HepG2 (cell line): ENCODE results near the gene GPR162. TPM values are rescaled to one million over a fixed set of nuclear protein-coding genes. Genes with fewer than 3 reads are reported as not detected.

Experiments
- ATAC-seq: fragments of 200-7000 bp; cut with Tn5 transposase; 3 replicates; pipeline ENCODE4 v1.9.1; 2020; ENCODE audit warnings: mild to moderate bottlenecking, moderate library complexity
- BruUV-seq: library from RNA; stranded (reverse); fragments of 400-500 nt; replicated peaks from 2 replicates; lab custom pipeline; 2021; lab: Mats Ljungman, UMichigan
- CTCF ChIA-PET: fragments of 300-600 bp; formaldehyde crosslinking; extraction: SDS; loops from one replicate; lab custom pipeline; 2021; ENCODE audit warnings: low total read pairs, inconsistent platforms, low intra/inter-chr PET ratio; lab: Yijun Ruan, JAX
- POLR2A ChIA-PET: fragments of 350-600 bp; sonication (Branson Sonifier 250); formaldehyde crosslinking; loops from one replicate; lab custom pipeline; 2020; ENCODE audit warnings: antibody characterized with exemption, inconsistent platforms; lab: Yijun Ruan, JAX
- DNase-seq: peaks from one replicate; pipeline ENCODE4 v3.0.0-alpha.2; 2015; ENCODE audit warnings: low spot score
- FAIRE-seq: peaks from 3 replicates; lab custom pipeline; 2011; peaks lifted over from hg19 to GRCh38; lab: Jason Lieb, UNC
- H2AFZ ChIP-seq: one replicate; pipeline ENCODE4 v1.6.1; 2011; ENCODE audit warnings: low read length, inconsistent platforms
- H3K27ac ChIP-seq: fragments of 300-600 bp; 3 replicates; pipeline ENCODE4 v1.8.0; 2011; ENCODE audit warnings: mixed run types, mild to moderate bottlenecking, mixed read lengths, low read length, inconsistent platforms; ENCODE audit not compliant: insufficient read depth; ENCODE audit errors: extremely low read length
- H3K27me3 ChIP-seq, 2 experiments: fragments of 200-600 bp in 1 of 2; 2 replicates in 1 of 2; 3 replicates in 1 of 2; pipeline versions ENCODE4 v1.6.0 to v1.8.0; 2011; ENCODE audit warnings: low read length in 2 of 2, mild to moderate bottlenecking in 2 of 2, moderate library complexity in 2 of 2, inconsistent platforms in 1 of 2; ENCODE audit not compliant: insufficient read depth in 2 of 2, control insufficient read depth in 1 of 2
- H3K36me3 ChIP-seq, 2 experiments: fragments of 200-600 bp in 1 of 2; replicated peaks in 1 of 2; 2 replicates in 1 of 2; 3 replicates in 1 of 2; pipeline versions ENCODE4 v1.5.1 to v1.8.0; 2011; ENCODE audit warnings: low read length in 2 of 2, inconsistent platforms in 1 of 2; ENCODE audit not compliant: insufficient read depth in 2 of 2, control insufficient read depth in 1 of 2
- H3K4me1 ChIP-seq: 2 replicates; pipeline ENCODE4 v1.5.1; 2012; ENCODE audit warnings: low read length, inconsistent platforms; ENCODE audit not compliant: insufficient read depth
- H3K4me2 ChIP-seq: 2 replicates; pipeline ENCODE4 v1.6.0; 2011; ENCODE audit warnings: low read depth, low read length, inconsistent platforms
- H3K4me3 ChIP-seq, 3 experiments: fragments of 200-600 bp in 1 of 3; sonication (generic), shearing (Covaris generic) in 1 of 3; replicated peaks in 1 of 3; 2 replicates each; pipeline ENCODE4 v1.5.1; 2011 to 2016; ENCODE audit warnings: low read length in 3 of 3, inconsistent platforms in 2 of 3, low read depth in 2 of 3, mild to moderate bottlenecking in 2 of 3, control low read depth in 1 of 3, mixed read lengths in 1 of 3; ENCODE audit not compliant: insufficient read depth in 1 of 3
- H3K79me2 ChIP-seq: one replicate; pipeline ENCODE4 v1.6.1; 2011; ENCODE audit warnings: low read length, inconsistent platforms; ENCODE audit not compliant: insufficient read depth
- H3K9ac ChIP-seq: 2 replicates; pipeline ENCODE4 v1.6.0; 2011; ENCODE audit warnings: mild to moderate bottlenecking, low read depth, low read length, inconsistent platforms; ENCODE audit not compliant: insufficient read depth
- H3K9me3 ChIP-seq: 2 replicates; pipeline ENCODE4 v1.5.1; 2012; ENCODE audit warnings: mild to moderate bottlenecking, low read length
- H4K20me1 ChIP-seq: 2 replicates; pipeline ENCODE4 v1.6.0; 2011; ENCODE audit warnings: inconsistent platforms, mild to moderate bottlenecking, low read length, moderate library complexity; ENCODE audit not compliant: insufficient read depth
- AGO1 ChIP-seq: fragments of 200-400 bp; formaldehyde crosslinking; IDR thresholded peaks from 2 replicates; pipeline ENCODE4 v1.6.1; 2017; ENCODE audit warnings: mild to moderate bottlenecking, low read depth, low read length, moderate library complexity; ENCODE audit not compliant: poor library complexity, severe bottlenecking
- DR1 ChIP-seq: sonication (generic); formaldehyde crosslinking; IDR thresholded peaks from 2 replicates; pipeline ENCODE4 v1.8.0; 2021; ENCODE audit warnings: mild to moderate bottlenecking, missing genetic modification reagents, inconsistent platforms
- GABPB1 ChIP-seq: IDR thresholded peaks from 2 replicates; pipeline ENCODE4 v1.6.1; 2016; ENCODE audit warnings: mild to moderate bottlenecking, missing genetic modification reagents, moderate library complexity, missing compliant biosample characterization
- HNRNPK ChIP-seq: fragments of 200-400 bp; formaldehyde crosslinking; IDR thresholded peaks from 2 replicates; pipeline ENCODE4 v1.6.1; 2018; ENCODE audit warnings: low read length, low read depth, moderate library complexity, mild to moderate bottlenecking; ENCODE audit not compliant: poor library complexity, severe bottlenecking
- JUN ChIP-seq: sonication (generic); formaldehyde crosslinking; IDR thresholded peaks from 2 replicates; pipeline ENCODE4 v1.4.0; 2020; ENCODE audit warnings: mild to moderate bottlenecking, missing genetic modification reagents
- PBX2 ChIP-seq: IDR thresholded peaks from 2 replicates; pipeline ENCODE4 v1.6.1; 2016; ENCODE audit warnings: control low read depth
- REL ChIP-seq: sonication (generic); formaldehyde crosslinking; conservative IDR thresholded peaks from 2 replicates; pipeline ENCODE4 v1.8.0; 2022; ENCODE audit warnings: mild to moderate bottlenecking, missing genetic modification reagents, moderate library complexity
- RFX3 ChIP-seq: IDR thresholded peaks from 2 replicates; pipeline ENCODE4 v1.6.1; 2016; ENCODE audit warnings: missing biosample characterization, missing genetic modification reagents
- SSRP1 ChIP-seq: IDR thresholded peaks from 2 replicates; pipeline ENCODE4 v1.6.1; 2016; ENCODE audit warnings: control low read depth
- TAF15 ChIP-seq: fragments of 200-400 bp; formaldehyde crosslinking; IDR thresholded peaks from one replicate; pipeline ENCODE4 v1.6.1; 2018; ENCODE audit warnings: mild to moderate bottlenecking, low read depth, low read length; ENCODE audit not compliant: poor library complexity, severe bottlenecking
- ZBTB20 ChIP-seq: sonication (generic); formaldehyde crosslinking; IDR thresholded peaks from 2 replicates; pipeline ENCODE4 v1.8.1; 2023; ENCODE audit warnings: missing genetic modification reagents, low read depth, mild to moderate bottlenecking, borderline replicate concordance
- ZHX1 ChIP-seq: sonication (generic); formaldehyde crosslinking; IDR thresholded peaks from 2 replicates; pipeline ENCODE4 v1.8.1; 2022; ENCODE audit warnings: low read depth, mild to moderate bottlenecking, missing genetic modification reagents
- ZNF24 ChIP-seq: fragments of 450-650 bp; IDR thresholded peaks from 2 replicates; pipeline ENCODE4 v1.6.1; 2017; ENCODE audit warnings: antibody characterized with exemption, mild to moderate bottlenecking
- ZNF326 ChIP-seq: sonication (generic); formaldehyde crosslinking; IDR thresholded peaks from 2 replicates; pipeline ENCODE4 v1.4.0; 2020; ENCODE audit warnings: missing genetic modification reagents, borderline replicate concordance
- ZNF33A ChIP-seq: sonication (generic); formaldehyde crosslinking; IDR thresholded peaks from 2 replicates; pipeline ENCODE4 v1.5.1; 2020; ENCODE audit warnings: missing genetic modification reagents, mild to moderate bottlenecking, moderate library complexity, borderline replicate concordance
- ZNF460 ChIP-seq: sonication (generic); formaldehyde crosslinking; IDR thresholded peaks from 2 replicates; pipeline ENCODE4 v1.5.1; 2020; ENCODE audit warnings: missing genetic modification reagents, mild to moderate bottlenecking, borderline replicate concordance
- ZNF570 ChIP-seq: sonication (generic); formaldehyde crosslinking; IDR thresholded peaks from 2 replicates; pipeline ENCODE4 v1.4.0; 2020; ENCODE audit warnings: mild to moderate bottlenecking, missing genetic modification reagents, borderline replicate concordance
- WGBS: methylation state at CpG from one replicate; pipeline ENCODE4 v1.1.6; 2017; ENCODE audit warnings: low lambda C conversion rate; 5-methylcytosine and 5-hydroxymethylcytosine counted together
- in situ Hi-C: cut with HindIII; loops from 2 replicates; pipeline ENCODE4 v1.10.0; 2017; ENCODE audit warnings: low pct_unique_long_range_greater_than_20kb; ENCODE audit not compliant: extremely low pct_ligation_motif_present
- intact Hi-C: fragments of 100-400 bp; cut with micrococcal nuclease; formaldehyde crosslinking; loops from one replicate; pipeline ENCODE4 v1.10.0; 2022; ENCODE audit not compliant: unreplicated experiment
- polyA plus RNA-seq, 8 experiments: library from polyadenylated mRNA; depleted of rRNA in 3 of 8; stranded (reverse) in 7 of 8; unstranded in 1 of 8; fragments of >200 nt; fragmentation: Illumina TruSeq in 4 of 8; extraction: Trizol in 4 of 8; gene quantifications; 2 replicates each; pipeline versions ENCODE4 v1.2.1 to v1.2.3, GENCODE V29; 2011 to 2016; ENCODE audit warnings: low read depth in 4 of 8, missing spikeins in 1 of 8, mixed read lengths in 1 of 8; ENCODE audit not compliant: insufficient read depth in 1 of 8
- total RNA-seq, 5 experiments: library from RNA; depleted of rRNA; stranded (reverse); fragments of >200 nt; fragmentation: Illumina TruSeq; extraction: Trizol; gene quantifications; 2 replicates each; pipeline ENCODE4 v1.2.3, GENCODE V29; 2016; ENCODE audit warnings: low read depth in 1 of 5
- TF ChIP-seq, protein P1 (sequence below): sonication (generic); formaldehyde crosslinking; IDR thresholded peaks from 2 replicates; pipeline ENCODE4 v1.8.0; 2023; ENCODE audit warnings: mild to moderate bottlenecking, missing genetic modification reagents

Gene GPR162
- total and polyA plus RNA-seq, 2 of the 13 experiments (the other 11 are each of a cell fraction or from before 2014, with no cell fraction given) = 0.08 TPM; not detected in 1

DNA sequence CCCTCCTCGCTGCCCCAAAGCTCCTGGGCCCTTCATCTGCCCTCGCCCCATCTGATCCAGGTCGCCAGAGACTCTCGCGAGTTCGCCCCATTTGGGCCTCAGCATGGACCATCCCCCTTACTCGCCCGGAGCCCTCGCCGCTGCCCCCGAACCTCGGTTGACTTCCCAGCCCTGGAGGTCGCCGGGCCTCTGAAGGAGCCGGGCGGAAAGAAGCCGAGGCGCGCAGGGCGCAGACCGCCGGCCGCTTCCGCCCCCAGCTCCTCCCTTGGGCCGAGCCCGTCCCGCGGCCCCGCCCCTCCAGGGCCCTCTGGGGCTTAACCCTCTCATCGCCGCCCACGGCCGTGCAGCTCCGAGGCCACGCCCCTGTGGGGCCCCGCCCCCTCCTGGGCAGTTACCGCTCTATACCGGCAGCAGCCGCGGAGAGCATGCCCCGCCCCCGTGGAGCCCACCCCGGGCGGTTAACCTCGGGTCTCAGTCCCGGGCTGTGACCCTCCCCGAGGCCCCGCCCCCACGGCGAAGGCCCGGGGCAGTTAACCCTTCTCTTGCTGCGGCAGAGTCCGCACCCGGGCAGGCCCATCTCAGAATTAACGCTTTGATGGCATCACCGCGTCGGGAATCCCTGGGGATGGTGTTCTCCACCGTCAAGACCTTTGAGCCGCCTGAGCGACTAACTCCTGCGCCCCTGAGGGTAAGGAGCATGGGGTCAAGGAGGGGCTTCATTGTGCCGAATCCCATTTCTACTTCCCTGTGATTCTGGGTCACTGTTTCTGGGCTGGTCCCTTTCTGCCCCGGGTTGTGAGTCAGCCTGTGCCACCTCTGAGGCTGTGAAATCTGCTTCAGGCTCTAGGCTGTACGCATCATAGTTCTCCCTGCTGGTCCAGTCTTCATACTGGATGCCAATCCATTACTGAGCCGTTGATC lies 51.7 kb downstream of the GPR162 start, which contains the start of gene SPSB2:
Gene SPSB2, minus strand, starts transcription at position 210 of the 921 bp plus-strand sequence. CDS start 402 bp downstream, outside the sequence.
- intact Hi-C loops = loop anchor here (1.0 kb wide), 3 partner anchors 18 to 70 kb away; partner anchors contain the start of genes CDCA3 and RNU7-1
- Histone ChIP-seq H3K9ac (peak within 1 kb of the TSS; percentile 86), H3K36me3 (peaks cover 12 to 14% of the 10 kb centered on the region in 2 experiments), H3K27me3 (no peaks in the 10 kb centered on the region; a peak in 1 of 5 replicates), H2AFZ (peak within 1 kb of the TSS; percentile 21), H3K9me3 (no peaks in the 10 kb centered on the region), H3K4me1 (peaks cover 48% of the 10 kb centered on the region), H3K79me2 (peaks cover 19% of the 10 kb centered on the region), H3K4me2 (peak within 1 kb of the TSS; percentile 96), H3K4me3 (peak within 1 kb of the TSS; percentile 74 to 95 (median 76)), H3K27ac (peak within 1 kb of the TSS; percentile 79), H4K20me1 (peaks cover 39% of the 10 kb centered on the region)
- CTCF ChIA-PET = interaction anchor here (2.4 kb wide), 1 partner anchor 18 kb away, joined by 24 read pairs; no protein-coding TSS in a partner anchor
- 0% methylated on average over 10 of the region's 66 CpGs for WGBS
- in situ Hi-C loops = no loop called here
- BruUV-seq = no TSS peak
- POLR2A ChIA-PET = interaction anchor here (0.6 to 3.9 kb wide), 29 partner anchors 9 to 339 kb away, joined by 3 to 73 read pairs (median 5); partner anchors contain the start of genes ATN1, C12orf57, CDCA3 and COPS7A
- FAIRE-seq (peak; percentile 50), ATAC-seq (peak; percentile 81), DNase-seq (peak; percentile 94)
- TF ChIP-seq ZNF24 (no peak), REL (CRISPR knock-in tag) (no peak), GABPB1 (peak; percentile 88), ZNF570 (no peak), PBX2 (no peak), DR1 (CRISPR knock-in tag) (no peak), HNRNPK (peak; percentile 84), ZHX1 (no peak), TAF15 (no peak), ZNF326 (no peak), JUN (CRISPR knock-in tag) (no peak), RFX3 (CRISPR knock-in tag) (no peak), ZNF33A (no peak), ZNF460 (CRISPR knock-in tag) (no peak), ZBTB20 (no peak), SSRP1 (no peak), AGO1 (peak; percentile 93)
- TF ChIP-seq, protein P1, sequence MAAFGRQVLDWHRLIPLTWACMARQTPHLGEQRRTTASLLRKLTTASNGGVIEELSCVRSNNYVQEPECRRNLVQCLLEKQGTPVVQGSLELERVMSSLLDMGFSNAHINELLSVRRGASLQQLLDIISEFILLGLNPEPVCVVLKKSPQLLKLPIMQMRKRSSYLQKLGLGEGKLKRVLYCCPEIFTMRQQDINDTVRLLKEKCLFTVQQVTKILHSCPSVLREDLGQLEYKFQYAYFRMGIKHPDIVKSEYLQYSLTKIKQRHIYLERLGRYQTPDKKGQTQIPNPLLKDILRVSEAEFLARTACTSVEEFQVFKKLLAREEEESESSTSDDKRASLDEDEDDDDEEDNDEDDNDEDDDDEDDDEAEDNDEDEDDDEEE (CRISPR knock-in tag) = no peak
